ENCODE results near the gene BCO2. TPM values are rescaled to one million over a fixed set of nuclear protein-coding genes. Genes with fewer than 3 reads are reported as not detected.

Gene BCO2
- total RNA-seq, 1 donor from 2014 or later = 1.5 TPM

- no peak for TF ChIP-seq CTCF (IDR thresholded peaks at IDR 0.05)
- Mint-ChIP-seq H3K4me3 (ENCODE audit: unreplicated experiment) (no peak overlapping the region), H3K27ac (ENCODE audit: unreplicated experiment) (no peak overlapping the region), H3K36me3 (ENCODE audit: unreplicated experiment) (no peaks in the 10 kb centered on the region), H3K27me3 (ENCODE audit: unreplicated experiment) (no peaks in the 10 kb centered on the region), H3K9me3 (ENCODE audit: unreplicated experiment) (no peaks in the 10 kb centered on the region), H3K4me1 (ENCODE audit: unreplicated experiment) (peaks cover 10% of the 10 kb centered on the region)
- DNase-seq (ENCODE audit: extremely low spot score, unreplicated experiment) = no peak
Observed at GRCh38 chr11:112222303-112222702, 47.0 kb downstream of the BCO2 start.

- Mint-ChIP-seq H3K27ac (ENCODE audit: unreplicated experiment) (no peak overlapping the region), H3K4me1 (ENCODE audit: unreplicated experiment) (peaks cover 18% of the 10 kb centered on the region), H3K4me3 (ENCODE audit: unreplicated experiment) (no peak overlapping the region), H3K36me3 (ENCODE audit: unreplicated experiment) (peaks cover under 1% of the 10 kb centered on the region), H3K9me3 (ENCODE audit: unreplicated experiment) (no peaks in the 10 kb centered on the region), H3K27me3 (ENCODE audit: unreplicated experiment) (no peaks in the 10 kb centered on the region)
- DNase-seq (ENCODE audit: extremely low spot score, unreplicated experiment) = no peak
- TF ChIP-seq CTCF (IDR thresholded peaks at IDR 0.05) = no peak
Observed at GRCh38 chr11:112223121-112223520, 47.8 kb downstream of the BCO2 start.

- DNase-seq (ENCODE audit: extremely low spot score, unreplicated experiment) = no peak
- Mint-ChIP-seq H3K4me3 (ENCODE audit: unreplicated experiment) (no peak overlapping the region), H3K36me3 (ENCODE audit: unreplicated experiment) (peaks cover 9% of the 10 kb centered on the region), H3K27ac (ENCODE audit: unreplicated experiment) (no peak overlapping the region), H3K27me3 (ENCODE audit: unreplicated experiment) (no peaks in the 10 kb centered on the region), H3K4me1 (ENCODE audit: unreplicated experiment) (peaks cover 25% of the 10 kb centered on the region), H3K9me3 (ENCODE audit: unreplicated experiment) (no peaks in the 10 kb centered on the region)
- no peak for TF ChIP-seq CTCF (IDR thresholded peaks at IDR 0.05)
Observed at GRCh38 chr11:112223754-112224532, 48.6 kb downstream of the BCO2 start.

- no peak for DNase-seq (ENCODE audit: extremely low spot score, unreplicated experiment)
- peaks cover 38% of the 10 kb centered on the region for H3K4me1 Mint-ChIP-seq (ENCODE audit: unreplicated experiment)
- H3K9me3 Mint-ChIP-seq (ENCODE audit: unreplicated experiment) = no peaks in the 10 kb centered on the region
- H3K27me3 Mint-ChIP-seq (ENCODE audit: unreplicated experiment) = no peaks in the 10 kb centered on the region
- no peak for TF ChIP-seq CTCF (IDR thresholded peaks at IDR 0.05)
- H3K4me3 Mint-ChIP-seq (ENCODE audit: unreplicated experiment) = peak overlapping the region; percentile 76
- peak overlapping the region; percentile 98 for H3K27ac Mint-ChIP-seq (ENCODE audit: unreplicated experiment)
- H3K36me3 Mint-ChIP-seq (ENCODE audit: unreplicated experiment) = peaks cover 22% of the 10 kb centered on the region
Observed at GRCh38 chr11:112225753-112226061, 50.4 kb downstream of the BCO2 start.

GRCh38 chr11:112226062-112226830 is 50.9 kb downstream of the BCO2 start, which contains the start of gene PTS:
Gene PTS, plus strand, starts transcription at chr11:112226428. Its CDS starts 16 bp downstream, at chr11:112226444.
- Mint-ChIP-seq H3K36me3 (ENCODE audit: unreplicated experiment) (peaks cover 27% of the 10 kb centered on the region), H3K9me3 (ENCODE audit: unreplicated experiment) (no peaks in the 10 kb centered on the region), H3K4me1 (ENCODE audit: unreplicated experiment) (peaks cover 36% of the 10 kb centered on the region), H3K27ac (ENCODE audit: unreplicated experiment) (peak within 1 kb of the TSS; percentile 98), H3K4me3 (ENCODE audit: unreplicated experiment) (peak within 1 kb of the TSS; percentile 76), H3K27me3 (ENCODE audit: unreplicated experiment) (no peaks in the 10 kb centered on the region)
- peak; percentile 95 for DNase-seq (ENCODE audit: extremely low spot score, unreplicated experiment)
- TF ChIP-seq CTCF (IDR thresholded peaks at IDR 0.05) = no peak

All from osteocyte (in vitro differentiated cells).